Measurements from ENCODE around the gene SLC45A1. TPM values are rescaled to one million over a fixed set of nuclear protein-coding genes. Genes with fewer than 3 reads are reported as not detected.

Gene SLC45A1
- total and polyA plus RNA-seq, 2 of the 4 experiments (the other 2 are of a cell fraction), result 0.72 to 3.9 TPM

DNA sequence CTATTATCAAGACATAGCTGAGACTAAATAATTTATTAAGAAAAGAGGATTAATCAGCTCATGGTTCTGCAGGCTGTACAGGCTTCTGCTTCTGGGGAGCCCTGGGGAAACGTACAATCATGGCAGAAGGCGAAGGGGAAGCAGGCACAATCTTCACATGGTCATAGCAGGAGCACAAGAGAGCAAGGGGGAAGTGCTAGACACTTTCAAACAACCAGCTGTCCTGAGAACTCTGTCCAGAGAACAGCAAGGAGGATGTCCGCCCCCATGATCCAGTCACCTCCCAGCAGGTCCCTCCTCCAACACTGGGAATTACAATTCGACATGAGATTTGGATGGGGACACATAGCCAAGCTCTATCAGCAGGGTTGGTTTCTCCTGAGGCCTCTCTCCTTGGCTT, 10.3 kb upstream of the SLC45A1 start:
- no peak overlapping the region for H2AK5ac ChIP-seq (ENCODE audit: low read depth, low read length)
- H4K8ac ChIP-seq (ENCODE audit: low read depth in 2 of 2, low read length in 2 of 2), result no peak overlapping the region
- H3K9me3 ChIP-seq (ENCODE audit: control insufficient read depth, insufficient read depth, low read length), result peaks cover 2% of the 10 kb centered on the region; the same call in 1 of the 2 replicates
- no peak overlapping the region for H3K4ac ChIP-seq (ENCODE audit: low read depth, low read length)
- no peaks in the 10 kb centered on the region for H3K79me1 ChIP-seq (ENCODE audit: low read depth in 1 of 2, low read length in 2 of 2)
- H3K36me3 ChIP-seq (ENCODE audit: control insufficient read depth, insufficient read depth, low read length), result no peaks in the 10 kb centered on the region
- no peak overlapping the region for H3K27ac ChIP-seq (ENCODE audit: insufficient read depth, low read length)
- H3K9me1 ChIP-seq (ENCODE audit: insufficient read depth, low read length), result no peaks in the 10 kb centered on the region
- ATAC-seq (ENCODE audit: low read depth) (no peak), DNase-seq (no peak)
- no peak overlapping the region; the same call in 1 of the 3 replicates for H2BK15ac ChIP-seq (ENCODE audit: low read depth, low read length)
- no peak overlapping the region for H3K14ac ChIP-seq (replicated peaks; ENCODE audit: low read depth, low read length)
- H3K4me1 ChIP-seq (ENCODE audit: control insufficient read depth, insufficient read depth, low read length), result peaks cover 2% of the 10 kb centered on the region; the same call in 1 of the 2 replicates
- no peak overlapping the region for H2BK20ac ChIP-seq (ENCODE audit: low read depth, low read length)
- POLR2A ChIA-PET (ENCODE audit: unreplicated experiment), result no interaction called here
- no peak overlapping the region for H2AFZ ChIP-seq (replicated peaks; ENCODE audit: low read length, poor library complexity)
- no peak overlapping the region for H3K4me3 ChIP-seq (ENCODE audit: insufficient read depth, low read depth, low read length)
- no peak overlapping the region for H2BK5ac ChIP-seq (ENCODE audit: low read depth, low read length, poor library complexity, severe bottlenecking)
- H3K56ac ChIP-seq (ENCODE audit: extremely low read depth, insufficient read depth, low read length), result no peak overlapping the region
- intact Hi-C loops (cut with micrococcal nuclease), result no loop called here
- peak overlapping the region; percentile 45; the same call in 1 of the 2 replicates for H2BK120ac ChIP-seq (ENCODE audit: low read depth, low read length)
- H3K27me3 ChIP-seq (ENCODE audit: control insufficient read depth, insufficient read depth, low read length), result no peaks in the 10 kb centered on the region
- in situ Hi-C loops (cut with MboI; ENCODE audit: low sequenced_read_pairs), result loop anchor here (25.0 kb wide), 1 partner anchor 645 kb away; no protein-coding TSS in a partner anchor
- H3K9ac ChIP-seq (ENCODE audit: low read depth, low read length), result no peak overlapping the region
- H3K18ac ChIP-seq (ENCODE audit: low read depth, low read length), result no peak overlapping the region
- CTCF ChIA-PET, result interaction anchor here (1.2 kb wide), 1 partner anchor 8 kb away, joined by 6 read pairs; no protein-coding TSS in a partner anchor
- BruUV-seq (replicated peaks), result no TSS peak
- WGBS, 2 experiments (ENCODE audit: extremely low coverage in 2 of 2, insufficient read length in 1 of 2), result 80% methylated on average over 2 of the region's 4 CpGs; no CpG with 5 or more reads in 1 of the 2 experiments
- dilution Hi-C loops (cut with HindIII; ENCODE audit: low sequenced_read_pairs, unreplicated experiment), result loop anchor here (25.0 kb wide), 1 partner anchor 295 kb away; no protein-coding TSS in a partner anchor
- TF ChIP-seq MAFK (IDR thresholded peaks at IDR 0.05; ENCODE audit: low read depth, low read length) (no peak), BHLHE40 (IDR thresholded peaks at IDR 0.05; ENCODE audit: low read depth, low read length) (no peak), MXI1 (IDR thresholded peaks at IDR 0.05; ENCODE audit: borderline replicate concordance, low read depth, low read length) (no peak)
- TF ChIP-seq, protein P1, sequence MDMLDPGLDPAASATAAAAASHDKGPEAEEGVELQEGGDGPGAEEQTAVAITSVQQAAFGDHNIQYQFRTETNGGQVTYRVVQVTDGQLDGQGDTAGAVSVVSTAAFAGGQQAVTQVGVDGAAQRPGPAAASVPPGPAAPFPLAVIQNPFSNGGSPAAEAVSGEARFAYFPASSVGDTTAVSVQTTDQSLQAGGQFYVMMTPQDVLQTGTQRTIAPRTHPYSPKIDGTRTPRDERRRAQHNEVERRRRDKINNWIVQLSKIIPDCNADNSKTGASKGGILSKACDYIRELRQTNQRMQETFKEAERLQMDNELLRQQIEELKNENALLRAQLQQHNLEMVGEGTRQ (IDR thresholded peaks at IDR 0.05; ENCODE audit: low read depth, low read length), result no peak
- H4K5ac ChIP-seq (ENCODE audit: low read depth, low read length), result no peak overlapping the region
- no peak overlapping the region; the same call in 1 of the 2 replicates for H4K91ac ChIP-seq (ENCODE audit: insufficient read depth, low read depth, low read length)
- H4K20me1 ChIP-seq (ENCODE audit: insufficient read depth, low read length), result no peaks in the 10 kb centered on the region
- H2AK9ac ChIP-seq (replicated peaks; ENCODE audit: low read depth, low read length, poor library complexity), result no peak overlapping the region
- no peak overlapping the region for H3K23ac ChIP-seq (ENCODE audit: low read depth, low read length)
- no peak overlapping the region for H3K4me2 ChIP-seq (ENCODE audit: low read depth, low read length)

Measured in IMR-90 (cell line).